GM06990 (cell line): ENCODE measurements around the gene NOL4L.

ENCODE experiments used
- DNase-seq: peaks from one replicate; pipeline ENCODE4 v3.0.0-alpha.2; 2011; ENCODE audit not compliant: insufficient read length; ENCODE audit errors: extremely low read depth
- H3K27me3 ChIP-seq: replicated peaks from 2 replicates; pipeline ENCODE4 v1.6.0; 2011; ENCODE audit warnings: low read length; ENCODE audit not compliant: control insufficient read depth, insufficient read depth
- H3K36me3 ChIP-seq: 2 replicates; pipeline ENCODE4 v1.5.1; 2011; ENCODE audit warnings: low read length; ENCODE audit not compliant: control insufficient read depth, insufficient read depth
- H3K4me3 ChIP-seq: replicated peaks from 2 replicates; pipeline ENCODE4 v1.5.1; 2011; ENCODE audit warnings: low read depth, mild to moderate bottlenecking, control low read depth, low read length
- CTCF ChIP-seq: IDR thresholded peaks from 2 replicates; pipeline ENCODE4 v1.5.1; 2011; ENCODE audit warnings: low read length, control low read depth, mild to moderate bottlenecking, inconsistent platforms; ENCODE audit not compliant: insufficient read depth, poor library complexity, severe bottlenecking

NOL4L gene

GRCh38 chr20:32455171-32455900 is 129.8 kb downstream of the NOL4L start:
- no peak for DNase-seq
- Histone ChIP-seq H3K27me3 (no peaks in the 10 kb centered on the region), H3K4me3 (no peak overlapping the region), H3K36me3 (no peaks in the 10 kb centered on the region; the same call in none of the 2 replicates)
- TF ChIP-seq CTCF, result no peak

GRCh38 chr20:32454164-32455145 is 130.7 kb downstream of the NOL4L start:
- no peak for DNase-seq
- no peak for TF ChIP-seq CTCF
- no peak overlapping the region for H3K4me3 ChIP-seq
- H3K36me3 ChIP-seq, result no peaks in the 10 kb centered on the region; the same call in none of the 2 replicates
- H3K27me3 ChIP-seq, result no peaks in the 10 kb centered on the region

GRCh38 chr20:32453467-32454163 is 131.5 kb downstream of the NOL4L start:
- no peaks in the 10 kb centered on the region; the same call in none of the 2 replicates for H3K36me3 ChIP-seq

GRCh38 chr20:32452776-32453466 is 132.2 kb downstream of the NOL4L start:
- TF ChIP-seq CTCF, result no peak
- H3K27me3 ChIP-seq, result no peaks in the 10 kb centered on the region
- H3K36me3 ChIP-seq, result no peaks in the 10 kb centered on the region; the same call in none of the 2 replicates
- no peak overlapping the region for H3K4me3 ChIP-seq
- no peak for DNase-seq

More at GRCh38 chr20:32453467-32454163, 131.5 kb downstream of the NOL4L start:
- no peak for DNase-seq
- no peaks in the 10 kb centered on the region for H3K27me3 ChIP-seq
- TF ChIP-seq CTCF, result no peak
- H3K4me3 ChIP-seq, result no peak overlapping the region
